ENCODE results near the gene FNDC11. TPM values are rescaled to one million over a fixed set of nuclear protein-coding genes. Genes with fewer than 3 reads are reported as not detected.
A peak's percentile ranks its signal among the peaks of the same experiment; 100 is the strongest.

Gene FNDC11
- total RNA-seq, 1 experiment from 2014 or later: 1.8 TPM

- H3K4me2 ChIP-seq (ENCODE audit: low read length): peak overlapping the region; percentile 93
- no peaks in the 10 kb centered on the region for H3K9me3 ChIP-seq (ENCODE audit: low read length)
- no peaks in the 10 kb centered on the region for H3K27me3 ChIP-seq (ENCODE audit: low read length)
- no peak for TF ChIP-seq EZH2phosphoT487 (IDR thresholded peaks at IDR 0.05; ENCODE audit: borderline replicate concordance, low read length)
- TF ChIP-seq CTCF (conservative IDR thresholded peaks at IDR 0.05; ENCODE audit: low read depth, low read length): 0 out of 2 replicates have a peak, but pooled peaks have one; percentile 35
- DNase-seq (peak; percentile 51), ATAC-seq (peak; percentile 51)
- H2AFZ ChIP-seq (ENCODE audit: low read length): peak overlapping the region; percentile 84
- peaks cover 24% of the 10 kb centered on the region for H4K20me1 ChIP-seq (ENCODE audit: low read length)
- POLR2A ChIA-PET (ENCODE audit: unreplicated experiment): interaction anchor here (0.5 to 1.8 kb wide), 14 partner anchors 15 to 582 kb away, joined by 3 to 23 read pairs (median 12); partner anchors contain the start of genes GID8 and HELZ2
- TSS peak; percentile 59 for BruUV-seq (replicated peaks)
- CTCF ChIA-PET: interaction anchor here (0.6 to 1.7 kb wide), 3 partner anchors 18 to 285 kb away, joined by 3 to 21 read pairs (median 4); partner anchors contain the start of gene PTK6
- peaks cover 27% of the 10 kb centered on the region for H3K79me2 ChIP-seq (ENCODE audit: low read length)
- H3F3A ChIP-seq (ENCODE audit: low read length, unreplicated experiment): peaks cover 7% of the 10 kb centered on the region
- H3K27ac ChIP-seq (ENCODE audit: low read length): peak overlapping the region; percentile 75
- intact Hi-C loops (cut with micrococcal nuclease): loop anchor here (1.0 kb wide), 1 partner anchor 78 kb away; no protein-coding TSS in a partner anchor
- peak overlapping the region; percentile 99 for H3K4me3 ChIP-seq (ENCODE audit: low read length)
- H3K9me2 ChIP-seq (replicated peaks; ENCODE audit: low read length): no peaks in the 10 kb centered on the region
- H3K9ac ChIP-seq (ENCODE audit: low read length): peak overlapping the region; percentile 93
- H3K4me1 ChIP-seq (ENCODE audit: insufficient read depth, low read length): peaks cover 13% of the 10 kb centered on the region
- H3K36me3 ChIP-seq (ENCODE audit: low read depth, low read length): peaks cover 24% of the 10 kb centered on the region
Measured at GRCh38 chr20:63519668-63520503, 34.1 kb upstream of the FNDC11 start.

- Histone ChIP-seq H3K27ac (ENCODE audit: low read length) (peak within 1 kb of the TSS; percentile 75), H2AFZ (ENCODE audit: low read length) (peak within 1 kb of the TSS; percentile 84), H3K9me2 (replicated peaks; ENCODE audit: low read length) (no peaks in the 10 kb centered on the region), H3K36me3 (ENCODE audit: low read depth, low read length) (peaks cover 24% of the 10 kb centered on the region), H3K9me3 (ENCODE audit: low read length) (no peaks in the 10 kb centered on the region), H3K79me2 (ENCODE audit: low read length) (peaks cover 27% of the 10 kb centered on the region), H3K4me3 (ENCODE audit: low read length) (peak within 1 kb of the TSS; percentile 99), H3K9ac (ENCODE audit: low read length) (peak within 1 kb of the TSS; percentile 93), H3K4me2 (ENCODE audit: low read length) (peak within 1 kb of the TSS; percentile 93), H3K27me3 (ENCODE audit: low read length) (no peaks in the 10 kb centered on the region), H3F3A (ENCODE audit: low read length, unreplicated experiment) (peaks cover 8% of the 10 kb centered on the region), H4K20me1 (ENCODE audit: low read length) (peaks cover 24% of the 10 kb centered on the region), H3K4me1 (ENCODE audit: insufficient read depth, low read length) (peaks cover 13% of the 10 kb centered on the region)
- POLR2A ChIA-PET (ENCODE audit: unreplicated experiment): interaction anchor here (0.5 to 1.8 kb wide), 17 partner anchors 14 to 583 kb away, joined by 3 to 23 read pairs (median 8); partner anchors contain the start of genes GID8, HELZ2, PTK6 and TPD52L2
- CTCF ChIA-PET: interaction anchor here (0.6 to 1.7 kb wide), 3 partner anchors 17 to 286 kb away, joined by 3 to 21 read pairs (median 4); partner anchors contain the start of gene PTK6
- intact Hi-C loops (cut with micrococcal nuclease): loop anchor here (1.0 kb wide), 1 partner anchor 78 kb away; no protein-coding TSS in a partner anchor
- ATAC-seq: peak; percentile 70
- no TSS peak for BruUV-seq (replicated peaks)
- TF ChIP-seq CTCF (conservative IDR thresholded peaks at IDR 0.05; ENCODE audit: low read depth, low read length): no peak
- peak; percentile 84 for DNase-seq
Measured at GRCh38 chr20:63520504-63520933, 33.4 kb upstream of the FNDC11 start, which contains the start of gene PPDPF. TSS of gene PPDPF (plus strand) at chr20:63520765. CDS start at chr20:63521309, 544 bp downstream.
